NT2/D1 (cell line): ENCODE measurements around the gene ZNF285.

ENCODE experiments used
- SUZ12 ChIP-seq: IDR thresholded peaks from 2 replicates; pipeline ENCODE4 v1.6.1; 2011; ENCODE audit not compliant: insufficient read length, insufficient read depth; ENCODE audit errors: extremely low read depth
- YY1 ChIP-seq: IDR thresholded peaks from 2 replicates; pipeline ENCODE4 v1.6.1; 2011; ENCODE audit not compliant: insufficient read length, insufficient read depth
- ZNF274 ChIP-seq: IDR thresholded peaks from 2 replicates; pipeline ENCODE4 v1.6.1; 2011; ENCODE audit warnings: mild to moderate bottlenecking, low read depth, low read length

DNA sequence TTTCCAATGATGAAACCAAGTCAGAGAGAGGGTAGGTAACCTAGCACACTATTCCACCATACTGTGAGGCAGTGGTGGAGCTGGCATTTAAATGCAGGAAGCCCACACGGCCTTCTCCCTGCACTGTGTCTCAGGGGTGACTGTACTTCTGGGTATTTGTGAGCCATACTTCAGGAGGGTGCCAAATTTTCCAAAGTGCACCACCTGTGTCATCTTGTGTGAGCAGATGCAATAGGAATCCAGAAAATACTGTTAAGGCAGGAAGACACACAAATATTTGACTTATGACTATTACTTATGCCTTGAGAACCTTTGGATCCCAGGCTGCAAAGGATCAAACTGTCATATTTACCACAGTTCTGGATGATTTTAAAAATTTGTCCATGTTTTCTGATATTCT is 29.5 kb upstream of the ZNF285 start:
- no peak for TF ChIP-seq YY1
- TF ChIP-seq SUZ12 = no peak
- TF ChIP-seq ZNF274 = no peak
